Gastrocnemius medialis (tissue), 4 donors: ENCODE data around the gene USP24. TPM values are rescaled to one million over a fixed set of nuclear protein-coding genes. Genes with fewer than 3 reads are reported as not detected.

Experiments
- ATAC-seq, 2 donors: fragments of 150-250 bp; one replicate each; pipeline ENCODE4 v1.9.1; 2016
- DNase-seq, 2 donors: peaks; one replicate each; pipeline ENCODE4 v3.0.0-alpha.2; 2019
- H3K27ac ChIP-seq, 4 donors: fragments of 200-600 bp; sonication (generic); 1 replicate in 1 of 4; 2 replicates in 3 of 4; pipeline ENCODE4 v1.5.1; 2016 to 2018; ENCODE audit warnings: mild to moderate bottlenecking in 2 of 4, moderate library complexity in 1 of 4
- H3K27me3 ChIP-seq, 3 donors: fragments of 200-600 bp; sonication (generic) in 2 of 3; 1 replicate in 1 of 3; 2 replicates in 2 of 3; pipeline versions ENCODE4 v1.5.1 to v1.6.0; 2016 to 2019; ENCODE audit warnings: mild to moderate bottlenecking in 1 of 3, moderate library complexity in 1 of 3
- H3K36me3 ChIP-seq, 2 donors: fragments of 200-600 bp; sonication (generic) in 1 of 2; one replicate each; pipeline ENCODE4 v1.5.1; 2017 to 2018
- H3K4me1 ChIP-seq, 2 donors: fragments of 200-600 bp; sonication (generic) in 1 of 2; one replicate each; pipeline ENCODE4 v1.5.1; 2016 to 2017; ENCODE audit warnings: mild to moderate bottlenecking in 2 of 2
- H3K4me3 ChIP-seq, 4 donors: fragments of 200-600 bp; sonication (generic) in 3 of 4; 1 replicate in 1 of 4; 2 replicates in 3 of 4; pipeline ENCODE4 v1.5.1; 2016 to 2019; ENCODE audit warnings: mild to moderate bottlenecking in 2 of 4
- H3K9me3 ChIP-seq, 3 donors: fragments of 200-600 bp; sonication (generic) in 2 of 3; 1 replicate in 1 of 3; 2 replicates in 2 of 3; pipeline ENCODE4 v1.5.1; 2016 to 2019
- POLR2A ChIP-seq, 2 donors: fragments of 450-650 bp; IDR thresholded peaks; one replicate each; pipeline ENCODE4 v1.6.1; 2017; ENCODE audit warnings: antibody characterized with exemption in 2 of 2, mild to moderate bottlenecking in 2 of 2, moderate library complexity in 2 of 2
- in situ Hi-C, 4 donors: fragments of 200-750 bp; cut with MboI; loops; one replicate each; pipeline versions ENCODE4 v1.15.0 to v1.8.0; 2017; ENCODE audit warnings: low sequenced_read_pairs in 4 of 4
- intact Hi-C: fragments of 100-400 bp; cut with DNase I; formaldehyde crosslinking; loops from one replicate; pipeline ENCODE4 v1.15.1; 2023; ENCODE audit warnings: low total_unique reads
- total RNA-seq, 4 donors: library from RNA; depleted of rRNA; stranded (reverse); fragments of >200 nt; gene quantifications; one replicate each; pipeline versions ENCODE4 v1.1.0 to v1.2.3, GENCODE V29; 2016
- TF ChIP-seq, protein P1 (sequence below), 5 experiments: fragments of 450-650 bp in 3 of 5; fragments of 200-600 bp in 2 of 5; sonication (generic) in 2 of 5; IDR thresholded peaks in 4 of 5; conservative IDR thresholded peaks in 1 of 5; 1 replicate in 4 of 5; 2 replicates in 1 of 5; pipeline ENCODE4 v1.5.1; 2016 to 2019; ENCODE audit warnings: antibody characterized with exemption in 5 of 5, mild to moderate bottlenecking in 3 of 5, moderate library complexity in 3 of 5

Gene USP24
- total RNA-seq, 4 donors from 2014 or later = 77.3 to 102 (median 90.8) TPM

DNA sequence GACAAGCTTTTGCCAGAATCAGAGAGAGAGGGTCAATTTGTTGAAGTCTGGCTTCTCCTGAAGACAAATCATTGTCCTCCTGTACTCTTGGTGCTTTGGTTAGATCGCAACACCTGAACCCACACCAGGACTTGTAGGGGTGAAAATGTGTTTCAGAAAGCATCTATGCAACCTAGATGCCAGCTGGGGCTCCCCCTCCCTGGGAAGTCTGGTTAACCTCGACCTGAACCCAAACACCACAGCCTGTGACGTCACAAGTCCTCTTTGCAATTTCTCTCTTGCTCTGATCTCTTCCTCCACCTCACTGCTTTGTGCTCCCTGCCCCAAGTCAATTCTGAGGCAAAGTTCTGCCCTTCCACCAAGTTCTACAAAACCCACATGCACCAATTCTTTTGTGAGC lies 42.8 kb upstream of the USP24 start:
- no peak for TF ChIP-seq POLR2A (IDR thresholded peaks at IDR 0.05)
- TF ChIP-seq, protein P1, sequence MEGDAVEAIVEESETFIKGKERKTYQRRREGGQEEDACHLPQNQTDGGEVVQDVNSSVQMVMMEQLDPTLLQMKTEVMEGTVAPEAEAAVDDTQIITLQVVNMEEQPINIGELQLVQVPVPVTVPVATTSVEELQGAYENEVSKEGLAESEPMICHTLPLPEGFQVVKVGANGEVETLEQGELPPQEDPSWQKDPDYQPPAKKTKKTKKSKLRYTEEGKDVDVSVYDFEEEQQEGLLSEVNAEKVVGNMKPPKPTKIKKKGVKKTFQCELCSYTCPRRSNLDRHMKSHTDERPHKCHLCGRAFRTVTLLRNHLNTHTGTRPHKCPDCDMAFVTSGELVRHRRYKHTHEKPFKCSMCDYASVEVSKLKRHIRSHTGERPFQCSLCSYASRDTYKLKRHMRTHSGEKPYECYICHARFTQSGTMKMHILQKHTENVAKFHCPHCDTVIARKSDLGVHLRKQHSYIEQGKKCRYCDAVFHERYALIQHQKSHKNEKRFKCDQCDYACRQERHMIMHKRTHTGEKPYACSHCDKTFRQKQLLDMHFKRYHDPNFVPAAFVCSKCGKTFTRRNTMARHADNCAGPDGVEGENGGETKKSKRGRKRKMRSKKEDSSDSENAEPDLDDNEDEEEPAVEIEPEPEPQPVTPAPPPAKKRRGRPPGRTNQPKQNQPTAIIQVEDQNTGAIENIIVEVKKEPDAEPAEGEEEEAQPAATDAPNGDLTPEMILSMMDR (IDR thresholded peaks at IDR 0.05 in 4 of 5, conservative IDR thresholded peaks at IDR 0.05 in 1 of 5) = no peak
- in situ Hi-C loops = no loop called here
- Histone ChIP-seq H3K27me3 (no peaks in the 10 kb centered on the region), H3K36me3 (no peaks in the 10 kb centered on the region), H3K4me1 (peaks cover 0 to 4% of the 10 kb centered on the region in 2 donors), H3K27ac (no peak overlapping the region), H3K9me3 (no peaks in the 10 kb centered on the region), H3K4me3 (no peak overlapping the region)
- DNase-seq = no peak
- intact Hi-C loops = no loop called here
- ATAC-seq = no peak

DNA sequence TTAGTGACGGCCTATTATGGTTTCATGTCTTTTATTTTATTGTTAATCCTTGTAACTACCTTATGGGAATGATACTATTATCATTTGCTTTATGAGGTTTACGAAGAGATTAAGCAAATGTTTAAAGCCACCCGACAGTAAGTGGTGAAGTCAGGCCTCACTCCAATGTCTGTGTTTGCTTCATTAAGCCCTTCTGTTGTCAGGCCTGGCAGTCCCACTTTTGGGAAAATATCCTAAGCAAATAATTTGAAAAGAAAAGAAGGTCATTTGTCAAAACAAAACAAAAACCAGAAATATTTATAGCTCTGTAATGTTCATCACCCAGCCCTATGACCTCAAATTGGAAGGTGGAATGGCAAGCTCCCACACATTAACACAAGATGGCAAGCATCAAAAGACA lies 40.7 kb upstream of the USP24 start:
- Histone ChIP-seq H3K27me3 (no peaks in the 10 kb centered on the region), H3K36me3 (no peaks in the 10 kb centered on the region), H3K4me1 (peaks cover 4 to 14% of the 10 kb centered on the region in 2 donors), H3K9me3 (no peaks in the 10 kb centered on the region), H3K27ac (no peak overlapping the region), H3K4me3 (no peak overlapping the region)
- no peak for TF ChIP-seq POLR2A (IDR thresholded peaks at IDR 0.05)
- TF ChIP-seq, protein P1 (IDR thresholded peaks at IDR 0.05 in 4 of 5, conservative IDR thresholded peaks at IDR 0.05 in 1 of 5) = no peak
- DNase-seq (no peak), ATAC-seq (no peak)
- intact Hi-C loops = no loop called here
- in situ Hi-C loops = no loop called here

DNA sequence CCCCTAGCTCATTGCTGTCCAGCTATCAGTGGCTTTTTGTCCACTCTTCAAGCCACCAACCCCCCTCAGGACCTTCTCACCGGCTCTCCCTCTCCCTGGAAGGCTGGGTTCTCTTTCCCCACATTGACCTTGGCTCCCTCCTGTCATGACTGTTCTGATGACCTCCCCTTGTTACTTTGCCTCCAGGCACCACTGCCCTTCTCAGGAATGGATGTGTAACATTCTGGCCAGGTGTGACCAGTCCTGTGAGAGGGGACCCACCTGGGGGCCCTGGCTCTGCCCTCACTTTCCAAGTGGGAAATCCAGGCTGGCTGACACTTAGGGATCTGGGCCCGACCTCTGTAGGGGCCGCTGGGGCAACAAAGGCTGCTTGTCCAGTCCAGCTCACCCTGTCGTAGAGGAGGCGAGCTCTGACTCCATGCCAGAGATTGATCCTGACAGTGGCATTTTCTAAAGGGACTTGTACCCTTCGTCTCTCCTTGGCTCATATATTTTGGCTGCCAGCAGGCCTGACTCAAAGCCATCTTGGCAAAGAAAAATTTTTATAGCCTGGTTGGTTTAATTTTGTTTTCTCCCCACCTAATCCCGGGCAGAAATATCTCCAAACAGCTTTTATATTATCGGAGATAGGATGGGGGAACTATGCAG lies 37.9 kb upstream of the USP24 start:
- in situ Hi-C loops = no loop called here
- no peak for ATAC-seq
- H3K27ac ChIP-seq = peak overlapping the region in 3 of 4 donors; percentile 29 to 78 (median 76)
- no peak for DNase-seq
- no peaks in the 10 kb centered on the region for H3K27me3 ChIP-seq
- no peaks in the 10 kb centered on the region for H3K36me3 ChIP-seq
- H3K9me3 ChIP-seq = no peaks in the 10 kb centered on the region
- H3K4me3 ChIP-seq = no peak overlapping the region
- intact Hi-C loops = no loop called here
- TF ChIP-seq, protein P1 (IDR thresholded peaks at IDR 0.05 in 4 of 5, conservative IDR thresholded peaks at IDR 0.05 in 1 of 5) = no peak
- TF ChIP-seq POLR2A (IDR thresholded peaks at IDR 0.05) = no peak
- peaks cover 16 to 39% of the 10 kb centered on the region in 2 donors for H3K4me1 ChIP-seq

DNA sequence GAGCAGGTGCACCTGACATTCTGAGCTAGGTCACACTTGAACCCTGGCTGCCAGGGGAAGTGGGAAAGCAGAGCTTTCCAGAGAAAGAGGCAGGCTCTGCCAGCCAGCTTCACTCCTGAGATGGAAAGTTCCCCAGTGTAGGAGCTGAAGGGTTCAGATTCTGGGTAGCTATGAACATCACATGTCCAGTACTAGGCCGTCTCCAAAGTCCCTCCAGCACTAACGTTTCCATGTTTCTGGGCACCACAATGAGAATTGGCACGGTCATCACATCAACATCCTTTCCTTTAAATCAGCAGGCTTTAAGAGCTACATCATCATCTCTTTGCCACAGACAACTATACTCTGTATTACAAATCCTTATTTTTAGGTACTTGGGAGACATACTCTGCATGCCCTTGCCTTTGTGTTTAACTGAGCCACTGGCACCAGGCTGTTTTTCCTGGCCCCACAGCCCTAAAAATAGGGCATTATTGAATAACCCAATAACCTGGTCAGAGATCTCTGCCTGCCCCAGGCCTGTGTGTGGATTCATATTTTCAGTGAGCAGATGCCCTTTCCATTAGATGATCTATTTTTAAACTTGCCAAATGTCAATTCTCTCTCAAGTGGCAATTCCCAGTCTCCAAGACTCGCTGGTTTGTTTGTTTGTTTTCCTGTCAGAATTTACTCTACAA lies 35.4 kb upstream of the USP24 start:
- Histone ChIP-seq H3K27ac (peak overlapping the region; percentile 62 to 78 (median 74)), H3K9me3 (no peaks in the 10 kb centered on the region), H3K36me3 (no peaks in the 10 kb centered on the region), H3K4me1 (peaks cover 16 to 39% of the 10 kb centered on the region in 2 donors), H3K27me3 (no peaks in the 10 kb centered on the region), H3K4me3 (no peak overlapping the region)
- intact Hi-C loops = no loop called here
- peak; percentile 44 to 50 for ATAC-seq
- no peak for DNase-seq
- TF ChIP-seq POLR2A (IDR thresholded peaks at IDR 0.05) = no peak
- TF ChIP-seq, protein P1 (IDR thresholded peaks at IDR 0.05 in 4 of 5, conservative IDR thresholded peaks at IDR 0.05 in 1 of 5) = no peak
- in situ Hi-C loops = no loop called here
